ENCODE measurements around the gene AFF1. TPM values are rescaled to one million over a fixed set of nuclear protein-coding genes. Genes with fewer than 3 reads are reported as not detected.
A peak's percentile ranks its signal among the peaks of the same experiment; 100 is the strongest.

AFF1 gene
- total and polyA plus RNA-seq, 4 donors, result 7.2 to 42.8 (median 21.5) TPM

GRCh38 chr4:87166296-87166854 is 231.6 kb downstream of the AFF1 start:
- no peaks in the 10 kb centered on the region for H3K27me3 ChIP-seq (ENCODE audit: control insufficient read depth in 4 of 4, insufficient read depth in 4 of 4, low read length in 3 of 4)
- H3K36me3 ChIP-seq (ENCODE audit: control insufficient read depth in 4 of 4, insufficient read depth in 3 of 4, low read depth in 1 of 4, low read length in 3 of 4), result peaks cover 0 to 6% (median 3%) of the 10 kb centered on the region in 4 donors

GRCh38 chr4:87171944-87172343 is 237.1 kb downstream of the AFF1 start:
- no peak for TF ChIP-seq RAD21 (IDR thresholded peaks at IDR 0.05)
- no peak for TF ChIP-seq ATF3 (IDR thresholded peaks at IDR 0.05)
- TF ChIP-seq NR2F2 (IDR thresholded peaks at IDR 0.05), result no peak
- H3K36me3 ChIP-seq (ENCODE audit: control insufficient read depth in 4 of 4, insufficient read depth in 3 of 4, low read depth in 1 of 4, low read length in 3 of 4), result peaks cover 2 to 6% (median 3%) of the 10 kb centered on the region in 4 donors
- WGBS, result 97% methylated on average over 2 of the region's 2 CpGs
- H3K9me3 ChIP-seq (ENCODE audit: control insufficient read depth in 4 of 4, low read length in 3 of 4), result no peaks in the 10 kb centered on the region
- no peak overlapping the region for H3K27ac ChIP-seq (ENCODE audit: low read depth in 1 of 2, low read length in 2 of 2)
- DNase-seq (ENCODE audit: low spot score), result no peak
- no peaks in the 10 kb centered on the region for H3K27me3 ChIP-seq (ENCODE audit: control insufficient read depth in 4 of 4, insufficient read depth in 4 of 4, low read length in 3 of 4)
- H3K4me3 ChIP-seq (ENCODE audit: low read depth in 1 of 3, low read length in 3 of 3), result no peak overlapping the region
- H3K4me1 ChIP-seq (ENCODE audit: control insufficient read depth in 4 of 4, insufficient read depth in 4 of 4, low read length in 3 of 4), result no peaks in the 10 kb centered on the region
- no peak overlapping the region for H3K9ac ChIP-seq (ENCODE audit: low read depth in 1 of 2, low read length in 2 of 2)

More at GRCh38 chr4:87166296-87166854, 231.6 kb downstream of the AFF1 start:
- no peak overlapping the region for H3K4me3 ChIP-seq (ENCODE audit: low read depth in 1 of 3, low read length in 3 of 3)
- no peak overlapping the region for H3K9ac ChIP-seq (ENCODE audit: low read depth in 1 of 2, low read length in 2 of 2)
- WGBS, result 89% methylated on average over 3 of the region's 3 CpGs
- H3K4me1 ChIP-seq (ENCODE audit: control insufficient read depth in 4 of 4, insufficient read depth in 4 of 4, low read length in 3 of 4), result peaks cover 0 to 14% (median 3%) of the 10 kb centered on the region in 4 donors
- DNase-seq (ENCODE audit: low spot score), result no peak
- peak overlapping the region; percentile 15 to 37 for H3K27ac ChIP-seq (ENCODE audit: low read depth in 1 of 2, low read length in 2 of 2)
- H3K9me3 ChIP-seq (ENCODE audit: control insufficient read depth in 4 of 4, low read length in 3 of 4), result no peaks in the 10 kb centered on the region
- TF ChIP-seq MAX (IDR thresholded peaks at IDR 0.05) (peak; percentile 2), REST (IDR thresholded peaks at IDR 0.05) (no peak), EGR1 (IDR thresholded peaks at IDR 0.05; ENCODE audit: low read depth in 2 of 2) (no peak), ATF3 (IDR thresholded peaks at IDR 0.05) (no peak), RXRA (IDR thresholded peaks at IDR 0.05) (no peak), GABPA (IDR thresholded peaks at IDR 0.05 in 1 of 2, conservative IDR thresholded peaks at IDR 0.05 in 1 of 2) (no peak), CTCF (IDR thresholded peaks at IDR 0.05; ENCODE audit: low read depth, low read length, missing input control) (no peak)

GRCh38 chr4:87174672-87175071 is 239.9 kb downstream of the AFF1 start:
- 97% methylated on average over 2 of the region's 2 CpGs for WGBS

More at GRCh38 chr4:87174672-87175071, 239.9 kb downstream of the AFF1 start:
- Histone ChIP-seq H3K27me3 (ENCODE audit: control insufficient read depth in 4 of 4, insufficient read depth in 4 of 4, low read length in 3 of 4) (no peaks in the 10 kb centered on the region), H3K9ac (ENCODE audit: low read depth in 1 of 2, low read length in 2 of 2) (no peak overlapping the region), H3K27ac (ENCODE audit: low read depth in 1 of 2, low read length in 2 of 2) (no peak overlapping the region), H3K36me3 (ENCODE audit: control insufficient read depth in 4 of 4, insufficient read depth in 3 of 4, low read depth in 1 of 4, low read length in 3 of 4) (peaks cover 0 to 6% (median 3%) of the 10 kb centered on the region in 4 donors), H3K4me3 (ENCODE audit: low read depth in 1 of 3, low read length in 3 of 3) (no peak overlapping the region), H3K4me1 (ENCODE audit: control insufficient read depth in 4 of 4, insufficient read depth in 4 of 4, low read length in 3 of 4) (no peaks in the 10 kb centered on the region), H3K9me3 (ENCODE audit: control insufficient read depth in 4 of 4, low read length in 3 of 4) (no peaks in the 10 kb centered on the region)
- no peak for TF ChIP-seq SP1 (IDR thresholded peaks at IDR 0.05)
- no peak for DNase-seq (ENCODE audit: low spot score)

Data from liver (tissue), 9 donors.